IMR-90 (cell line): ENCODE measurements around the gene FYB2. TPM values are rescaled to one million over a fixed set of nuclear protein-coding genes. Genes with fewer than 3 reads are reported as not detected.

Experiments used
- ATAC-seq: fragments of 200-7000 bp; cut with Tn5 transposase; 2 replicates; pipeline ENCODE4 v1.9.1; 2020; ENCODE audit warnings: low read depth, mild to moderate bottlenecking, moderate library complexity
- BruUV-seq: library from RNA; stranded (reverse); fragments of 400-500 nt; replicated peaks from 2 replicates; lab custom pipeline; 2021; lab: Mats Ljungman, UMichigan
- CTCF ChIA-PET: fragments of 300-600 bp; formaldehyde crosslinking; extraction: SDS; loops from one replicate; lab custom pipeline; 2021; ENCODE audit warnings: antibody characterized with exemption; lab: Yijun Ruan, JAX
- POLR2A ChIA-PET: fragments of 300-600 bp; sonication (Branson Sonifier 250); formaldehyde crosslinking; loops from one replicate; lab custom pipeline; 2022; ENCODE audit warnings: antibody characterized with exemption; ENCODE audit not compliant: unreplicated experiment; lab: Charles Lee
- DNase-seq: peaks from one replicate; pipeline ENCODE4 v3.0.0; 2013
- H2AFZ ChIP-seq: replicated peaks from 2 replicates; pipeline ENCODE3; 2013; ENCODE audit warnings: low read length, mild to moderate bottlenecking; ENCODE audit not compliant: poor library complexity
- H2AK5ac ChIP-seq: 2 replicates; pipeline ENCODE4 v1.6.1; 2013; ENCODE audit warnings: low read depth, low read length, inconsistent platforms
- H2AK9ac ChIP-seq: replicated peaks from 2 replicates; pipeline ENCODE3; 2013; ENCODE audit warnings: mild to moderate bottlenecking, low read depth, low read length, moderate library complexity; ENCODE audit not compliant: poor library complexity
- H2BK120ac ChIP-seq: 2 replicates; pipeline ENCODE4 v1.6.1; 2013; ENCODE audit warnings: low read depth, low read length, inconsistent platforms
- H2BK15ac ChIP-seq: 3 replicates; pipeline ENCODE4 v1.6.1; 2013; ENCODE audit warnings: low read depth, low read length, inconsistent platforms
- H2BK20ac ChIP-seq: 2 replicates; pipeline ENCODE4 v1.6.1; 2013; ENCODE audit warnings: low read depth, mild to moderate bottlenecking, inconsistent platforms, low read length, moderate library complexity
- H2BK5ac ChIP-seq: 2 replicates; pipeline ENCODE4 v1.6.1; 2013; ENCODE audit warnings: mild to moderate bottlenecking, low read depth, low read length, inconsistent platforms; ENCODE audit not compliant: poor library complexity, severe bottlenecking
- H3K14ac ChIP-seq: replicated peaks from 2 replicates; pipeline ENCODE4 v1.6.1; 2013; ENCODE audit warnings: low read depth, low read length, inconsistent platforms
- H3K18ac ChIP-seq: 2 replicates; pipeline ENCODE4 v1.6.1; 2013; ENCODE audit warnings: low read depth, low read length, control low read depth
- H3K23ac ChIP-seq: 2 replicates; pipeline ENCODE4 v1.6.1; 2013; ENCODE audit warnings: low read depth, low read length, inconsistent platforms
- H3K27ac ChIP-seq: 2 replicates; pipeline ENCODE4 v1.5.1; 2013; ENCODE audit warnings: mild to moderate bottlenecking, control low read depth, low read length; ENCODE audit not compliant: insufficient read depth
- H3K27me3 ChIP-seq: 2 replicates; pipeline ENCODE4 v1.6.1; 2013; ENCODE audit warnings: low read length; ENCODE audit not compliant: control insufficient read depth, insufficient read depth
- H3K36me3 ChIP-seq: 2 replicates; pipeline ENCODE4 v1.6.1; 2013; ENCODE audit warnings: low read length, mixed read lengths; ENCODE audit not compliant: control insufficient read depth, insufficient read depth
- H3K4ac ChIP-seq: 2 replicates; pipeline ENCODE4 v1.6.1; 2013; ENCODE audit warnings: low read depth, low read length, inconsistent platforms
- H3K4me1 ChIP-seq: 2 replicates; pipeline ENCODE4 v1.6.1; 2013; ENCODE audit warnings: low read length, mixed read lengths; ENCODE audit not compliant: control insufficient read depth, insufficient read depth
- H3K4me2 ChIP-seq: 2 replicates; pipeline ENCODE4 v1.6.1; 2013; ENCODE audit warnings: low read depth, mild to moderate bottlenecking, control low read depth, low read length, moderate library complexity
- H3K4me3 ChIP-seq: 2 replicates; pipeline ENCODE4 v1.5.1; 2013; ENCODE audit warnings: low read depth, mild to moderate bottlenecking, control low read depth, low read length, moderate library complexity; ENCODE audit not compliant: insufficient read depth
- H3K56ac ChIP-seq: 2 replicates; pipeline ENCODE4 v1.6.1; 2013; ENCODE audit warnings: low read length, inconsistent platforms; ENCODE audit not compliant: insufficient read depth; ENCODE audit errors: extremely low read depth
- H3K79me1 ChIP-seq, 2 experiments: 2 replicates each; pipeline ENCODE4 v1.6.1; 2013; ENCODE audit warnings: low read length in 2 of 2, inconsistent platforms in 1 of 2, low read depth in 1 of 2
- H3K9ac ChIP-seq: 2 replicates; pipeline ENCODE4 v1.6.1; 2013; ENCODE audit warnings: low read depth, low read length, control low read depth
- H3K9me1 ChIP-seq: 2 replicates; pipeline ENCODE4 v1.6.1; 2013; ENCODE audit warnings: low read length, inconsistent platforms; ENCODE audit not compliant: insufficient read depth
- H3K9me3 ChIP-seq: 2 replicates; pipeline ENCODE4 v1.6.1; 2013; ENCODE audit warnings: low read length; ENCODE audit not compliant: control insufficient read depth, insufficient read depth
- H4K20me1 ChIP-seq: 2 replicates; pipeline ENCODE4 v1.6.1; 2013; ENCODE audit warnings: low read length, inconsistent platforms; ENCODE audit not compliant: insufficient read depth
- H4K5ac ChIP-seq: 2 replicates; pipeline ENCODE4 v1.6.1; 2013; ENCODE audit warnings: mild to moderate bottlenecking, low read depth, low read length, control low read depth
- H4K8ac ChIP-seq, 2 experiments: 2 replicates each; pipeline ENCODE4 v1.6.1; 2013; ENCODE audit warnings: low read depth in 2 of 2, low read length in 2 of 2, control low read depth in 1 of 2, inconsistent platforms in 1 of 2
- H4K91ac ChIP-seq: 2 replicates; pipeline ENCODE4 v1.6.1; 2013; ENCODE audit warnings: low read depth, low read length, inconsistent platforms; ENCODE audit not compliant: insufficient read depth
- BHLHE40 ChIP-seq: fragments of 150-350 bp; IDR thresholded peaks from 2 replicates; pipeline ENCODE4 v1.6.1; 2016; ENCODE audit warnings: mild to moderate bottlenecking, low read depth, low read length
- CEBPB ChIP-seq: IDR thresholded peaks from 2 replicates; pipeline ENCODE4 v1.6.1; 2012; ENCODE audit warnings: low read depth, low read length, improper control_type of control experiment
- CHD1 ChIP-seq: IDR thresholded peaks from 2 replicates; pipeline ENCODE4 v1.6.1; 2012; ENCODE audit warnings: low read depth, low read length, improper control_type of control experiment
- CTCF ChIP-seq: conservative IDR thresholded peaks from 2 replicates; pipeline ENCODE4 v1.5.1; 2012; ENCODE audit warnings: mild to moderate bottlenecking, low read depth, low read length, improper control_type of control experiment
- ELK1 ChIP-seq: fragments of 150-350 bp; IDR thresholded peaks from 2 replicates; pipeline ENCODE4 v1.6.1; 2016; ENCODE audit warnings: low read depth, mild to moderate bottlenecking, low read length, moderate library complexity, borderline replicate concordance
- FOS ChIP-seq: fragments of 150-350 bp; IDR thresholded peaks from 2 replicates; pipeline ENCODE4 v1.6.1; 2016; ENCODE audit warnings: low read depth, low read length
- MAFK ChIP-seq: IDR thresholded peaks from 2 replicates; pipeline ENCODE4 v1.6.1; 2012; ENCODE audit warnings: low read depth, low read length, improper control_type of control experiment
- MAZ ChIP-seq: IDR thresholded peaks from 2 replicates; pipeline ENCODE4 v1.6.1; 2012; ENCODE audit warnings: low read depth, mild to moderate bottlenecking, low read length, improper control_type of control experiment, moderate library complexity, borderline replicate concordance
- MXI1 ChIP-seq: IDR thresholded peaks from 2 replicates; pipeline ENCODE4 v1.6.1; 2012; ENCODE audit warnings: low read depth, mild to moderate bottlenecking, low read length, moderate library complexity, borderline replicate concordance
- NFE2L2 ChIP-seq: fragments of 150-350 bp; IDR thresholded peaks from 2 replicates; pipeline ENCODE4 v1.6.1; 2016; ENCODE audit warnings: low read depth, mild to moderate bottlenecking, low read length
- POLR2A ChIP-seq: IDR thresholded peaks from 2 replicates; pipeline ENCODE4 v1.6.1; 2012; ENCODE audit warnings: mild to moderate bottlenecking, low read depth, low read length
- RAD21 ChIP-seq: IDR thresholded peaks from 2 replicates; pipeline ENCODE4 v1.6.1; 2012; ENCODE audit warnings: low read length, improper control_type of control experiment
- RCOR1 ChIP-seq: IDR thresholded peaks from 2 replicates; pipeline ENCODE4 v1.6.1; 2012; ENCODE audit warnings: mild to moderate bottlenecking, low read length, improper control_type of control experiment; ENCODE audit not compliant: insufficient replicate concordance
- RFX5 ChIP-seq: IDR thresholded peaks from 2 replicates; pipeline ENCODE4 v1.8.0; 2012; ENCODE audit warnings: low read depth, mild to moderate bottlenecking, low read length, moderate library complexity
- SMC3 ChIP-seq: fragments of 150-350 bp; IDR thresholded peaks from 2 replicates; pipeline ENCODE4 v1.6.1; 2016; ENCODE audit warnings: low read depth, mild to moderate bottlenecking, antibody characterized with exemption, low read length, moderate library complexity
- USF2 ChIP-seq: fragments of 150-350 bp; IDR thresholded peaks from 2 replicates; pipeline ENCODE4 v1.6.1; 2017; ENCODE audit warnings: mild to moderate bottlenecking, antibody characterized with exemption, low read length, low read depth
- WGBS, 2 experiments: methylation state at CpG; one replicate each; pipeline versions ENCODE4 v1.1.5 to v1.1.7; 2013; ENCODE audit warnings: missing lambda C conversion rate in 2 of 2; ENCODE audit not compliant: insufficient read length in 1 of 2; ENCODE audit errors: extremely low coverage in 2 of 2; 5-methylcytosine and 5-hydroxymethylcytosine counted together
- dilution Hi-C: fragments of 300-500 bp; cut with HindIII; formaldehyde crosslinking; loops from one replicate; pipeline ENCODE4 v1.14.3; 2018; ENCODE audit warnings: low sequenced_read_pairs; ENCODE audit not compliant: unreplicated experiment
- in situ Hi-C: fragments of 300-500 bp; cut with MboI; formaldehyde crosslinking; loops from 3 replicates; pipeline ENCODE4 v1.14.3; 2019; ENCODE audit warnings: low sequenced_read_pairs, inconsistent platforms, mixed read lengths
- intact Hi-C: fragments of 100-400 bp; cut with micrococcal nuclease; formaldehyde crosslinking; loops from 2 replicates; pipeline ENCODE4 v1.10.0; 2022
- polyA plus RNA-seq, 3 experiments: library from polyadenylated mRNA; depleted of rRNA; stranded (reverse); fragments of >200 nt; gene quantifications; 2 replicates each; pipeline ENCODE4 v1.2.3, GENCODE V29; 2012; ENCODE audit warnings: low replicate concordance in 1 of 3
- total RNA-seq: library from RNA; depleted of rRNA; stranded (reverse); fragments of >200 nt; gene quantifications from 2 replicates; pipeline ENCODE4 v1.2.3, GENCODE V29; 2012

FYB2 gene
- total and polyA plus RNA-seq, 2 of the 4 experiments (the other 2 are of a cell fraction): under 0.01 TPM; not detected in 1

DNA sequence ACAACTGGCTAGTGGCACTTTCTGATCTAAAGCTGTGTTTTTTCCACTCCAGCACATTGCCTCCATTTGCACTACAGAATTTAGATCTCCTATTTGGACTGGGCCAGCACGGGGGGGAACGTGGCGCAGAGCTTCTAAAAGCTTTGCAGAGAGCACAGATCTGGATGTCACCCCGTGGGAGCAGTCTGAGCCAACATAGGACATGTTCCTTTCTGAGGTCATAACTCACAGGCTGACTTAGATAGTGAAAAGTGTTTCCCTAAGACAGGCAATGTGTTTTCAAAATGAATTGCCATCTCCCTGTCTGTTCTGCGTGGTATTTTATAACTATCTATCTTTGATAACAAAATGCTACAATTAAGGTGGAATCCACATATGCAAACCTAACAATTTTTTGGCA is 31.7 kb upstream of the FYB2 start:
- TF ChIP-seq BHLHE40: no peak
- TF ChIP-seq MXI1: no peak
- no peak for TF ChIP-seq MAFK
- no peak for TF ChIP-seq MAZ
- TF ChIP-seq FOS: no peak
- TF ChIP-seq ELK1: no peak
- no peak for TF ChIP-seq POLR2A
- no peak for TF ChIP-seq CEBPB
- TF ChIP-seq RCOR1: no peak
- TF ChIP-seq NFE2L2: no peak
- no peak for TF ChIP-seq SMC3
- no peak for TF ChIP-seq RFX5
- TF ChIP-seq CTCF: no peak
- no peak for TF ChIP-seq RAD21
- TF ChIP-seq USF2: no peak
- no peak for TF ChIP-seq CHD1
- H4K91ac ChIP-seq: no peak overlapping the region
- no peaks in the 10 kb centered on the region for H3K9me1 ChIP-seq
- H3K4me2 ChIP-seq: no peak overlapping the region
- no peaks in the 10 kb centered on the region for H3K27me3 ChIP-seq
- no peak overlapping the region for H2BK15ac ChIP-seq
- no peak overlapping the region for H2AK5ac ChIP-seq
- no peaks in the 10 kb centered on the region for H3K9me3 ChIP-seq
- DNase-seq (no peak), ATAC-seq (no peak)
- no CpG with 5 or more reads among the region's 5 CpGs for WGBS, 2 experiments
- no TSS peak for BruUV-seq
- H3K4me3 ChIP-seq: no peak overlapping the region
- H2BK5ac ChIP-seq: no peak overlapping the region
- H3K9ac ChIP-seq: no peak overlapping the region
- no peak overlapping the region for H3K27ac ChIP-seq
- no peaks in the 10 kb centered on the region for H3K4me1 ChIP-seq
- no peaks in the 10 kb centered on the region for H3K36me3 ChIP-seq
- H4K20me1 ChIP-seq: no peaks in the 10 kb centered on the region
- no peak overlapping the region for H3K23ac ChIP-seq
- no peak overlapping the region for H3K18ac ChIP-seq
- dilution Hi-C loops (no loop called here), intact Hi-C loops (no loop called here), in situ Hi-C loops (no loop called here)
- ChIA-PET CTCF (interaction anchor here (1.2 kb wide), 1 partner anchor 10 kb away, joined by 3 read pairs; no protein-coding TSS in a partner anchor), POLR2A (no interaction called here)
- H3K4ac ChIP-seq: no peak overlapping the region
- no peak overlapping the region for H2AK9ac ChIP-seq
- no peak overlapping the region for H3K14ac ChIP-seq
- H3K79me1 ChIP-seq: no peaks in the 10 kb centered on the region
- H4K5ac ChIP-seq: no peak overlapping the region
- H4K8ac ChIP-seq: no peak overlapping the region
- H2BK120ac ChIP-seq: no peak overlapping the region
- no peak overlapping the region for H2AFZ ChIP-seq
- no peak overlapping the region for H2BK20ac ChIP-seq
- H3K56ac ChIP-seq: no peak overlapping the region
